Measurements from ENCODE around the gene TBXAS1.

GRCh38 chr7:139949629-139950028, 120.6 kb downstream of the TBXAS1 start:
- TF ChIP-seq, protein P1, sequence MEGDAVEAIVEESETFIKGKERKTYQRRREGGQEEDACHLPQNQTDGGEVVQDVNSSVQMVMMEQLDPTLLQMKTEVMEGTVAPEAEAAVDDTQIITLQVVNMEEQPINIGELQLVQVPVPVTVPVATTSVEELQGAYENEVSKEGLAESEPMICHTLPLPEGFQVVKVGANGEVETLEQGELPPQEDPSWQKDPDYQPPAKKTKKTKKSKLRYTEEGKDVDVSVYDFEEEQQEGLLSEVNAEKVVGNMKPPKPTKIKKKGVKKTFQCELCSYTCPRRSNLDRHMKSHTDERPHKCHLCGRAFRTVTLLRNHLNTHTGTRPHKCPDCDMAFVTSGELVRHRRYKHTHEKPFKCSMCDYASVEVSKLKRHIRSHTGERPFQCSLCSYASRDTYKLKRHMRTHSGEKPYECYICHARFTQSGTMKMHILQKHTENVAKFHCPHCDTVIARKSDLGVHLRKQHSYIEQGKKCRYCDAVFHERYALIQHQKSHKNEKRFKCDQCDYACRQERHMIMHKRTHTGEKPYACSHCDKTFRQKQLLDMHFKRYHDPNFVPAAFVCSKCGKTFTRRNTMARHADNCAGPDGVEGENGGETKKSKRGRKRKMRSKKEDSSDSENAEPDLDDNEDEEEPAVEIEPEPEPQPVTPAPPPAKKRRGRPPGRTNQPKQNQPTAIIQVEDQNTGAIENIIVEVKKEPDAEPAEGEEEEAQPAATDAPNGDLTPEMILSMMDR (IDR thresholded peaks at IDR 0.05) = no peak
- no peak for TF ChIP-seq ZFX (IDR thresholded peaks at IDR 0.05; ENCODE audit: borderline replicate concordance)

Data from 22Rv1 (cell line).